ENCODE results near the gene FLT4. TPM values are rescaled to one million over a fixed set of nuclear protein-coding genes. Genes with fewer than 3 reads are reported as not detected.

FLT4 gene
- total RNA-seq, 1 donor from 2014 or later = not detected

DNA sequence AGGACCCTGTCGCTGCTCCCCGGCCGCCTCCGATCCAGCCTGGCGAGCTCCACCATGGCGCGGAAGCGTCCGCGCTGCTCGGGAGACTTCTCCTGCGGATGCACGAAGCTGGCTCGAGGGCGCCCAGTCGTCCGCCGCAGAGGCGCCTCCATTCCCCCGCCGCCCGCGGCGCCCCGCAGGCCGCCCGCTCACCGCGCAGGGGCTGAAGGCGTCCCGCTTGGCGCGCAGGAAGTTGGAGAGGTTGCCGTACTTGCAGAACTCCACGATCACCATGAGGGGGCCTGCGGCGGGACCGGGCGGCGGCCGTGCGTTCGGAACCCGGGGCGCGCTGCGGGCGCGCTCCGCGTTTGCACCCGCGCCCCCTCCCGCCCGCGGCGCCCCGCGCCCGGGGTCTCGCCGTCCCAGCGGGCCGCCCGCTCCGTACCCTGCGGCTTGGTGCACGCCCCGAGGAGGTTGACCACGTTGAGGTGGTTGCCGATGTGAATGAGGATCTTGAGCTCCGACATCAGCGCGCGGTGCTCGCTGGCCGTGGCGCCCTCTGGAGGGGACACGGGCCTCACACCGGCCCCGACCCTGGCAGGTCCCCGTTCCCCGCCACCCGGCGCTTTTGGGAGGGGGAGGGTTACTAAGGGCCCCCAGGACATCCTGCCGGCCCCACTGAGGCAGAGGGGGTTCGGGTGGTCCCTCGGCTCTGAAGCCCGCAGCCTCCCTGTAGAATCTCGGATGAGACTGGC lies 30.4 kb downstream of the FLT4 start:
- POLR2A ChIA-PET = interaction anchor here (0.6 kb wide), 1 partner anchor 212 kb away, joined by 7 read pairs; no protein-coding TSS in a partner anchor
- DNase-seq (no peak), ATAC-seq (ENCODE audit: low read depth) (no peak)
- Mint-ChIP-seq H3K4me3 (no peak overlapping the region), H3K36me3 (ENCODE audit: low read depth) (no peaks in the 10 kb centered on the region), H3K27me3 (peaks cover 5% of the 10 kb centered on the region), H3K9me3 (no peaks in the 10 kb centered on the region), H3K4me1 (no peaks in the 10 kb centered on the region), H3K27ac (no peak overlapping the region)
- intact Hi-C loops (cut with micrococcal nuclease) = no loop called here
- TF ChIP-seq, protein P1, sequence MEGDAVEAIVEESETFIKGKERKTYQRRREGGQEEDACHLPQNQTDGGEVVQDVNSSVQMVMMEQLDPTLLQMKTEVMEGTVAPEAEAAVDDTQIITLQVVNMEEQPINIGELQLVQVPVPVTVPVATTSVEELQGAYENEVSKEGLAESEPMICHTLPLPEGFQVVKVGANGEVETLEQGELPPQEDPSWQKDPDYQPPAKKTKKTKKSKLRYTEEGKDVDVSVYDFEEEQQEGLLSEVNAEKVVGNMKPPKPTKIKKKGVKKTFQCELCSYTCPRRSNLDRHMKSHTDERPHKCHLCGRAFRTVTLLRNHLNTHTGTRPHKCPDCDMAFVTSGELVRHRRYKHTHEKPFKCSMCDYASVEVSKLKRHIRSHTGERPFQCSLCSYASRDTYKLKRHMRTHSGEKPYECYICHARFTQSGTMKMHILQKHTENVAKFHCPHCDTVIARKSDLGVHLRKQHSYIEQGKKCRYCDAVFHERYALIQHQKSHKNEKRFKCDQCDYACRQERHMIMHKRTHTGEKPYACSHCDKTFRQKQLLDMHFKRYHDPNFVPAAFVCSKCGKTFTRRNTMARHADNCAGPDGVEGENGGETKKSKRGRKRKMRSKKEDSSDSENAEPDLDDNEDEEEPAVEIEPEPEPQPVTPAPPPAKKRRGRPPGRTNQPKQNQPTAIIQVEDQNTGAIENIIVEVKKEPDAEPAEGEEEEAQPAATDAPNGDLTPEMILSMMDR (IDR thresholded peaks at IDR 0.05) = no peak
- CTCF ChIA-PET = no interaction called here

- Mint-ChIP-seq H3K27ac (no peak overlapping the region), H3K9me3 (no peaks in the 10 kb centered on the region), H3K36me3 (ENCODE audit: low read depth) (no peaks in the 10 kb centered on the region), H3K27me3 (peaks cover 5% of the 10 kb centered on the region), H3K4me3 (no peak overlapping the region), H3K4me1 (no peaks in the 10 kb centered on the region)
- ChIA-PET CTCF (no interaction called here), POLR2A (no interaction called here)
- TF ChIP-seq, protein P1 (IDR thresholded peaks at IDR 0.05) = no peak
- intact Hi-C loops (cut with micrococcal nuclease) = no loop called here
- DNase-seq (no peak), ATAC-seq (ENCODE audit: low read depth) (no peak)
Observed at GRCh38 chr5:180618487-180618828, 30.9 kb downstream of the FLT4 start.

DNA sequence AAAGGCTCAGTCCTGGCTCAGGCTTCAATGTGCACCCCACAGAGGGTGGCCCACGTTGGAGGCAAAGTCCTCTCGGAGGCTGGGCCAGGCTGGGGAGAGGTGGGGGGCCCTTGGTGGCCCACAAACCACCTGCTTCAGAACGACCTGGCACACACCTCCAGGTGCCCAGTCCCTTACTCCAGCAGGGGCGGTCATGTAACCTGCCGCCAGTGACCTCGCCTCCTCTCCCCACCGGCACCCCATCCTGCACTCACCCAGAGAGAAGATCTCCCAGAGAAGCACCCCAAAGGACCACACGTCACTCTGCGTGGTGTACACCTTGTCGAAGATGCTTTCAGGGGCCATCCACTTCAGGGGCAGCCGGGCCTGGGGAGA lies 35.6 kb downstream of the FLT4 start:
- no peaks in the 10 kb centered on the region for H3K4me1 Mint-ChIP-seq
- H3K4me3 Mint-ChIP-seq = no peak overlapping the region
- CTCF ChIA-PET = no interaction called here
- no peaks in the 10 kb centered on the region for H3K9me3 Mint-ChIP-seq
- no peak overlapping the region for H3K27ac Mint-ChIP-seq
- no peak for DNase-seq
- intact Hi-C loops (cut with micrococcal nuclease) = no loop called here
- H3K36me3 Mint-ChIP-seq (ENCODE audit: low read depth) = no peaks in the 10 kb centered on the region
- H3K27me3 Mint-ChIP-seq = peaks cover 2% of the 10 kb centered on the region
- TF ChIP-seq, protein P1 (IDR thresholded peaks at IDR 0.05) = no peak
- no peak for ATAC-seq (ENCODE audit: low read depth)
- POLR2A ChIA-PET = interaction anchor here (0.7 kb wide), 1 partner anchor 817 kb away, joined by 5 read pairs; no protein-coding TSS in a partner anchor

GRCh38 chr5:180613188-180613813 lies 36.1 kb downstream of the FLT4 start:
- no peaks in the 10 kb centered on the region for H3K9me3 Mint-ChIP-seq
- H3K36me3 Mint-ChIP-seq (ENCODE audit: low read depth) = no peaks in the 10 kb centered on the region
- ATAC-seq (ENCODE audit: low read depth) = no peak
- CTCF ChIA-PET = no interaction called here
- DNase-seq = no peak
- peaks cover under 1% of the 10 kb centered on the region for H3K27me3 Mint-ChIP-seq
- H3K4me1 Mint-ChIP-seq = no peaks in the 10 kb centered on the region
- H3K4me3 Mint-ChIP-seq = no peak overlapping the region
- intact Hi-C loops (cut with micrococcal nuclease) = no loop called here
- TF ChIP-seq, protein P1 (IDR thresholded peaks at IDR 0.05) = no peak
- POLR2A ChIA-PET = interaction anchor here (0.7 kb wide), 1 partner anchor 817 kb away, joined by 5 read pairs; no protein-coding TSS in a partner anchor
- no peak overlapping the region for H3K27ac Mint-ChIP-seq

DNA sequence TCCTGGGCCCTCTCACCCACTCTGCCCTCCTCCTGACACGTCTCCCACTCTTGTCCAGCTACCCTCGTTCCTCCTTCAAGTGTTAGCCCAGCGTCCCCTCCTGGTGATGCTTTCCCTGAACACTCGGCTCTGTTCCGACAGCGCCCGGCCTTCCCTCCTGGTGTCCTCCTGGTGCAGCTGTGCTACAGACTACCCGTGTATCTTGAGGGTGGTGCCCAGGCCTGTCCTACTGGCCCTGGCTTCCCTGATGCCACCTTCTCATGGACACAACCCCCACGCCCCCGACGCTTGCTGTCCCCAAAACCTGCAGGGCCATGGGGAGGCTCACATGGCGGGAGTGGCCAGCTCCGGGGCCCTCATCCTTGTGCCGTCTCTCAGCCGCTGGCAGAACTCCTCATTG lies 36.7 kb downstream of the FLT4 start:
- H3K9me3 Mint-ChIP-seq = no peaks in the 10 kb centered on the region

More for the DNA sequence above, 36.7 kb downstream of the FLT4 start:
- Mint-ChIP-seq H3K27ac (no peak overlapping the region), H3K4me3 (no peak overlapping the region), H3K36me3 (ENCODE audit: low read depth) (no peaks in the 10 kb centered on the region), H3K4me1 (no peaks in the 10 kb centered on the region), H3K27me3 (no peaks in the 10 kb centered on the region)
- CTCF ChIA-PET = no interaction called here
- TF ChIP-seq, protein P1 (IDR thresholded peaks at IDR 0.05) = no peak
- POLR2A ChIA-PET = no interaction called here
- no peak for ATAC-seq (ENCODE audit: low read depth)
- no peak for DNase-seq
- intact Hi-C loops (cut with micrococcal nuclease) = no loop called here
